GM19238 (cell line): ENCODE measurements around the gene STX16.

ENCODE experiments used
- DNase-seq: peaks from one replicate; pipeline ENCODE4 v3.0.0; 2011; ENCODE audit warnings: low spot score; ENCODE audit not compliant: insufficient read length

Gene STX16, protein sequence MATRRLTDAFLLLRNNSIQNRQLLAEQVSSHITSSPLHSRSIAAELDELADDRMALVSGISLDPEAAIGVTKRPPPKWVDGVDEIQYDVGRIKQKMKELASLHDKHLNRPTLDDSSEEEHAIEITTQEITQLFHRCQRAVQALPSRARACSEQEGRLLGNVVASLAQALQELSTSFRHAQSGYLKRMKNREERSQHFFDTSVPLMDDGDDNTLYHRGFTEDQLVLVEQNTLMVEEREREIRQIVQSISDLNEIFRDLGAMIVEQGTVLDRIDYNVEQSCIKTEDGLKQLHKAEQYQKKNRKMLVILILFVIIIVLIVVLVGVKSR

DNA sequence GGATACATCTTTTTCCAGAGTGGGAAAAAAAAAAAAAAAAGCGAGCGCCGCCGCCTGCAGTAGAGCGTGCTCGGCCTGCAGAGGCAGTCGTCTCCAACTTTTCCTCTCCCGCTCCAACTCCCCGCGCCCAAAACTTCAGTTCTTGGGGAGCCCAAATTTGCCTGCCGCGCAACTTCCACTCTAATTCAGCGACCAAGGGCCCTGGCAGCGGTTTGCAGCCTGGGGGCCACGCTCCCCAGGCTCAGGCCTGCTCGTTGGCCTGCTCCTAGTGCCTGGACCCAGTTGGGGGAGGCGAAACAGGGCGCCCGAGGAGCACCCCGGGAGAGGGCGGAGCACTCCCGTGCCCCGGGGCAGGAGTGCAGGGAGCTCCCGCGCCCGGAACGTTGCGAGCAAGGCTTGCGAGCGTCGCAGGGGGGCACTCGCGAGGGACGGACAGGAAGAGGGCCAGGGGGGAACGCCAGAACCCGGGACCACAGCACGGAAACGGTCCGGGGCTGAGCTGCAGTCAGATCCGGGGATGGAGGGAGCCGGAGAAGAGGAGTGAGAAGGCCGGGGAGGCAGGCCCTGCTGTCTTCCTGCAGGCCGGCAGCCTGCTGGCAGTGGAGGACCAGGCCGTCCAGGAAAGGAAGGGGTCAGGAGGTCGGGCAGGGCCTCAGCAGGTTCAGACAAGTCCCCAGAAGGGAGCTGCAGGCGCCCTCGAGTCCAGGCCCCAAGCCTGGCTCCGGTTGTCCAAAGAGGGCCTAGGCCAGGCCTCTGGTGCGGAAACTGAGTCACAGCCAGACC lies at the start of gene STX16:
Gene STX16 (plus strand): TSS at position 508 of the 783 bp plus-strand sequence. CDS start 724 bp downstream, outside the sequence.
- peak; percentile 96 for DNase-seq

- no peak for DNase-seq
Observed at GRCh38 chr20:58602124-58602523, 49.0 kb upstream of the STX16 start.

GRCh38 chr20:58603721-58604120 lies 47.4 kb upstream of the STX16 start:
- no peak for DNase-seq

GRCh38 chr20:58604128-58604881 lies 46.8 kb upstream of the STX16 start:
- no peak for DNase-seq

DNA sequence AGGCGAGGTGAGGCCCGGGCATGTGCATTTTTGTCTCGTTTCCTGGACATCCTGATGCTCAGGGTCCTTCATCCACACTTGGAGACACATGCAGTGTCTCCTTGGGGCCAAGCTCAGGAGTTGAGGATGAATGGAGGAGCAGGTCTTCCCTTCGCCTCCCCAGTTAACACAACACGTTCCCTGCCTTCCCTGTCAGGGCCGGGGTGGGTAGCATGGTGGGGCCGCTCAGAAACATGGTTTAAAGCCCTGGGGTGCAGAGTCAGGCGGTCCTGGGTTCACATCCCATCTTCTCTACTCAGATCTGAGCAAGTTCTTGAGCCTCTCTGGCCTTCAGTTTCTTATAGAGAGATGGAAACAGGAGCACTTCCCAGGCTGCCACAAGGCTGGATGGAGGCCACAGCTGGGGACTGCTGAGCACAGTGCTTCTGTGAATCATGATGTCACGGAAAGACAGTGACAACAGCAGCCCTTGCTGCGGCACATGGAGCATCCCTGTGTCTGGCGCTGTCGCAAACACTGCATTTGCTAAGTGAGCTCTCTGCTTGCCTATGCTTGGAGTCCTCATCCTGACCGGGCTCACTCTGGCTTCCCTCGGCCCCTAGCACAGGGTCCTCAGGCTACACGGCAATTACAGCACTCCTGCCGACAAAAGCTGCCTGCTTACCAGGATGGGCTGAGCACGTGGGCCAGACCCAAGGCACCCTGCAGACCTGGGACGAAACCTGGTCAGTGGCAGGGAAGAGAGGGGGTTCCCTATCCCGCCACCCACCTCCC lies 45.6 kb upstream of the STX16 start:
- no peak for DNase-seq

DNA sequence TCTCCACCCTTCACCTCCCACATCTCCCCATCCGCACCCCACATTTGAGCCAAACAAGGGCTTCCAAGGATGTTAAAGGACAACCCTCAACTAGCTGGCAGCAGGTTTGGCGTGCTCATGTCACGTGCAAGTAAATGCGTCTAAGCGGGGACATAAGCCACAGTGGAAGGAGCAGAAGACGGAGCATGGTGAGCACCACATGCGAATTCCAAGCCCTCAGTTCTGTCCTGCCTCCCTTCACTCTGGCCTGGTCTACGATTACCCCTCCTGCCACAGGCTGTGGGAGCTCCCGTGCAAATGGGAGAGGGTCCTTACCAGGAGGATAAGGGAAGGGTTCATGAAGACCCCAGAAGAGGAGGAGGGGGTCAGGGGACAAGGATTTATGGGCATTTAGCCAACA lies 44.9 kb upstream of the STX16 start:
- DNase-seq, result no peak

- DNase-seq, result no peak
Observed at GRCh38 chr20:58608096-58608840, 42.8 kb upstream of the STX16 start.

- DNase-seq, result no peak
Observed at GRCh38 chr20:58609026-58609425, 42.1 kb upstream of the STX16 start.

- no peak for DNase-seq
Observed at GRCh38 chr20:58610071-58610800, 40.8 kb upstream of the STX16 start.

- DNase-seq, result no peak
Observed at GRCh38 chr20:58610811-58611210, 40.3 kb upstream of the STX16 start.

DNA sequence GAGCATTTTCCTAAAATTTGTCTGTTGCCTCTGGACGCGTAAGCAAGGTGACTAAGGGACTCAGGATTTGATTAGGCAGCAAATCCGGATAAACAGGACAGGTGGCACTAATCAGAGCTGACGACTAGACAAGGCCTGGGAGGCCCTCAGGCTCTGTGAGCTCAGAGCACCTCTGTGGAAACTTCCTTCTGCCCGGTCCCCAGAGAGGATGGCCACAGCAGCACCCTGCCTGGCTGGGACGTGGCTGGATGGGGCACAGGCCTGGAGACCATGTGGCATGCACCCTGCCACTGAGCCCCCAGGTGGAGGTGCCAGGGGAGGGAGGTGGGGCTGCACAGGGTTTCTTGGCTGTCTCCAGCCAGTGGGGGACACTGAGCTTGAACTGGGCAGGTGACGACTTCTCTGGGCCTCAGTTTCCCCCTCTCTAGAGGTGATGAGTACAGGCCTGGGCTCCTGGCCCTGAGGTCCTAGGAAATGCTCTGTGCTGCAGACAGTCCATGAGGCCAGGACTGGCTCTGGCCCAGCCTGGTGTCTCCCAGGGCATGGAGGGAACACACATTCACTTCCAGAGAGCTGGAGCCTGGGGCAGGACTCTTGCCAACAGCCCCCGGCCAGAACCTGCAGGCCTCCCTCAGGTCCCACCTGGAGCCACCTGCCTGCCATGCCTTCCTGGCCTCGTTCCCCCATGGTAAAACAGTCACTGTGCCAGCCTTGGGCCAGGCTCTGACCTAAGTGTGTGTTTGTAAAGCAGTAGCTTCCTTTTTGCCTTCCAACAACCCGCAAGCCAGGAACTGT lies 39.6 kb upstream of the STX16 start:
- no peak for DNase-seq

GRCh38 chr20:58612121-58612691 lies 38.9 kb upstream of the STX16 start:
- DNase-seq, result no peak

DNA sequence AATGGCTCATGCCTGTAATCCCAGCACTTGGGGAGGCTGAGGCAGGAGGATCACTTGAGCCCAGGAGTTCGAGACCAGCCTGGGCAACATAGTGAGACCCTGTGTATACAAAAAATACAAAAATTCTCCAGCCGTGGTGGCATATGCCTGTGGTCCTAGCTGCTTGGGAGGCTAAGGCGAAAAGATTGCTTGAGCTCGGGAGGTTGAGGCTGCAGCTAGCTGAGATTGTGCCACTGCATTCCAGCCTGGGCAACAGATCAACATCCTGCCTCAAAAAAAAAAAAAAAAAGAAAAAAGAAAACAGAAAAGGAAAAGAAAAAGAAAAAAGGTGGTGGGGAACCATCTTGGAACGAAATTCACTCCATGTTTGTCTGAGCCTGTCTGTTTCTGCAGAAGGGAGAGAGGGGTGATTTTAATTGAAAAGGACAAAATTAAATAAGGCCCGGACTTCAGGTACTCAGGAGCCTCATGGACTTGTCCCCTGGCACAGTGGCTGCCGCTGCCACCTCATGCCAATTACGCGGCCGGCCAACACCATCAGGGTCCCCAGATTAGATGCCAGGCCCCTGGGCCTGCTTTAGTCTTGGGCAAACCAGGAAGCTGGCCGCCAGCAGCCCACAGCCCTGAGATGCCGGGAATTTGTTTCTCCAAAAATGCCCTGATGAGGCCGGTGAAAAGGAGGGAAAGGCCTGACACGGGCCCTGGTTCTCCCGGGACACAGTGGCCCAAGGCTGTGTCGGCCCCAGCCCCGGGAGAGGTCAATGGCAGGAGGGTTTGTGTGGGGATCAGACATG lies 37.8 kb upstream of the STX16 start:
- DNase-seq, result no peak

DNA sequence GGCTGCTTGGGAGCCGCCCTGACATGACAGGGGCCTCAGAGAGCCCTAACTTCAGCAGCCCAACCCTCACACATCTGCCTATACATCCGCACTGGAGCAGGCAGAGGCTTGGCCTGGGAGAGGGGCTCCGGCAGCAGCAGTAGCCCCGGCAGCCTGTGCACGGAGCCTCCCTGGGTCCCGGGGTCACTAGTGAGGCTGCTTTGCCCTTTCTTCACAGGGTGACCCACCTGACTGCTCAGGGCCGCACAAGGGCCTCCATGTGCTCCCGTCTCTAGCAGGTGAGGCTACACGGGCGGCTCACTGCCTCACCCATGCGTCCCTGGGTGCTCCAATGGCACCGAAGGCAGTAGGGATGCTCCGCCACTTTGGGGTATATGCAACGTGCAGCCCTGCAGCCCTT lies 36.7 kb upstream of the STX16 start:
- DNase-seq, result no peak

- DNase-seq, result no peak
Observed at GRCh38 chr20:58614984-58615760, 35.9 kb upstream of the STX16 start.

DNA sequence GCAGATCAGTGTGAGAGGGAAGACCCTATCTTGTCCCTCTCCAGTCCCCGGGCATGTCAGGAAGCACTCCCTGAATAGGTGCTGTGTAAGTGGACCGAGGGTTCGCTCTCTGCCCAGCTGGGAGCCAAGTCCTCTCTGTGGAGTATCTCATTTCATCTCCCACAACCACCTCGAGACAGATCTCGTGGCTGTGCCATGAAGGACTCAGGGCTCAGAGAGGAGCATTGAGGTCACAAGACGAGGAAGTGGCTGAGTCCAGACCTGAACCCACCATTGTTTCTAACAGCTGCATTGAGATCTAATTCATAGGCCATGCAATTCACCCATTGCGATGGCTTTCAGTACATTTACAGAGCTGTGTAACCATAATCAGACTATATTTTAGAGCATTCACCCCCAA lies 34.7 kb upstream of the STX16 start:
- no peak for DNase-seq

GRCh38 chr20:58617158-58617557 lies 33.9 kb upstream of the STX16 start:
- DNase-seq, result no peak
